AG20443 (cell line): Measurements from ENCODE around the gene SFTPA2.
A peak's percentile ranks its signal among the peaks of the same experiment; 100 is the strongest.
"Not testable (repeated sequence)": the region's sequence is repeated elsewhere in the genome, so short reads cannot be mapped to it uniquely, and the experiment has no call there.

ENCODE experiments used
- DNase-seq: peaks from one replicate; pipeline ENCODE4 v3.0.0; 2012; ENCODE audit warnings: low spot score, mixed read lengths

The SFTPA2 gene

GRCh38 chr10:79560160-79560709 lies at the start of gene SFTPA2:
TSS of gene SFTPA2 (minus strand) at chr10:79560407. CDS start at chr10:79559483, 924 bp downstream.
- DNase-seq: no peak

- DNase-seq: no peak
Measured at GRCh38 chr10:79608505-79609375, 48.5 kb upstream of the SFTPA2 start.

- no peak for DNase-seq
Measured at GRCh38 chr10:79605308-79605707, 45.1 kb upstream of the SFTPA2 start.

- no peak for DNase-seq
Measured at GRCh38 chr10:79604294-79604693, 44.1 kb upstream of the SFTPA2 start.

GRCh38 chr10:79602953-79603352 lies 42.7 kb upstream of the SFTPA2 start:
- no peak for DNase-seq

- no peak for DNase-seq
Measured at GRCh38 chr10:79601939-79602338, 41.7 kb upstream of the SFTPA2 start.

- DNase-seq: not testable (repeated sequence)
Measured at GRCh38 chr10:79599644-79600043, 39.4 kb upstream of the SFTPA2 start.

- DNase-seq: no peak
Measured at GRCh38 chr10:79595510-79595909, 35.3 kb upstream of the SFTPA2 start.

- not testable (repeated sequence) for DNase-seq
Measured at GRCh38 chr10:79594565-79594964, 34.4 kb upstream of the SFTPA2 start.

GRCh38 chr10:79593377-79593776 lies 33.2 kb upstream of the SFTPA2 start:
- DNase-seq: no peak

- DNase-seq: no peak
Measured at GRCh38 chr10:79588800-79589199, 28.6 kb upstream of the SFTPA2 start.

- no peak for DNase-seq
Measured at GRCh38 chr10:79586933-79587332, 26.7 kb upstream of the SFTPA2 start.

GRCh38 chr10:79585870-79586527 lies 25.8 kb upstream of the SFTPA2 start:
- no peak for DNase-seq

- no peak for DNase-seq
Measured at GRCh38 chr10:79583488-79584024, 23.3 kb upstream of the SFTPA2 start.

- DNase-seq: not testable (repeated sequence)
Measured at GRCh38 chr10:79582954-79583353, 22.7 kb upstream of the SFTPA2 start.

GRCh38 chr10:79582096-79582495 lies 21.9 kb upstream of the SFTPA2 start:
- DNase-seq: no peak

GRCh38 chr10:79581044-79581443 lies 20.8 kb upstream of the SFTPA2 start:
- DNase-seq: no peak

- DNase-seq: no peak
Measured at GRCh38 chr10:79579361-79579760, 19.2 kb upstream of the SFTPA2 start.

- not testable (repeated sequence) for DNase-seq
Measured at GRCh38 chr10:79570624-79571023, 10.4 kb upstream of the SFTPA2 start.

GRCh38 chr10:79563426-79563825 lies 3.2 kb upstream of the SFTPA2 start:
- no peak for DNase-seq

- DNase-seq: peak; percentile 78
Measured at GRCh38 chr10:79562135-79562756, 2.0 kb upstream of the SFTPA2 start.

GRCh38 chr10:79561257-79561656 lies 1.1 kb upstream of the SFTPA2 start:
- DNase-seq: no peak
